NK-92 treated with Interleukin-12 subunit alpha and Interleukin-12 subunit beta, amount 100 ng/mL, for 24 hours (cell line): ENCODE measurements around the gene NAPSA.
"Not testable (repeated sequence)": the region's sequence is repeated elsewhere in the genome, so short reads cannot be mapped to it uniquely, and the experiment has no call there.

ENCODE experiments used
- DNase-seq: peaks from one replicate; lab custom pipeline; 2025; lab: John Stamatoyannopoulos, UW

NAPSA gene

DNA sequence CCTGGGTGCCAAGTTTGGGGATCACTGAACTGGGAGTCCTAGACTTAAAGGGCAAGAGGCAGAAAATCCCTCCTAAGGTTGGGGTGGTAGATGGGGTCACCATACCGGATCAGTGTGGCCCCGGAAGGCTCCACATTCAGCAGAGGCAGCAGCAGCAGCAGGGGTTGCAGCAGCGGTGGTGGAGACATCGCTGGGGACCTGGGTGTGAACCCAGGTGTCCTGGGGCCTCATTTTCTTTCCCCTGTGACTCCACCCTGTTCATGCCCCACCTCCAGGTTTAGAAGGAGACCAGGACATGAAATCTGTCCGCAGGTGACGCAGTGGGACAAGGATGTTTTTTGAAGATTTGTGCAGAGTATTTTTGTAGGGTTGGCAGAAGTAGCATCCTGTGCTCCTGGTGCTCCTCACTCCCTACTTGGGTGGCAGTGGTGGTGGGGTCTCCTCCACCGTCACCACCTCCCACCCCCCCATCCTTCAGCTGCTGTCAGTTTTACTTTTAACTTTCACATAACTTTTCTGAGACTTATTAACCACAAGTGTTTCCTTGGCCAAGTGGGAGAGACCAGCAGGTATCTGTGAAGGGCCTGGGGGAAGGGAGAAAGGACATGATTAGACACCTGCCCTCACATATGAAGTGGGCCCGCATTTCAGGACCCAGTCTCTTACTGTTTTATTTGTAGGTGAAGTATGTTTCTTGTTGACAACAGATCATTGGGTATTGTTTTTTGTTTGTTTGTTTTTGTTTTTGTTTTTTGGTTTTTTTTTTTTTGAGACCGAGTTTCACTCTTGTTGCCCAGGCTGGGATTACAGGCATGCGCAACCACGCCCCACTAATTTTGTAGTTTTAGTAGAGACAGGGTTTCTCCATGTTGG, at the start of gene NAPSA:
TSS of gene NAPSA (minus strand) at position 206 of the 873 bp plus-strand sequence. CDS start at position 188, 18 bp downstream.
- no peak for DNase-seq

- no peak for DNase-seq
Measured at GRCh38 chr19:50413531-50413930, 48.1 kb upstream of the NAPSA start.

DNA sequence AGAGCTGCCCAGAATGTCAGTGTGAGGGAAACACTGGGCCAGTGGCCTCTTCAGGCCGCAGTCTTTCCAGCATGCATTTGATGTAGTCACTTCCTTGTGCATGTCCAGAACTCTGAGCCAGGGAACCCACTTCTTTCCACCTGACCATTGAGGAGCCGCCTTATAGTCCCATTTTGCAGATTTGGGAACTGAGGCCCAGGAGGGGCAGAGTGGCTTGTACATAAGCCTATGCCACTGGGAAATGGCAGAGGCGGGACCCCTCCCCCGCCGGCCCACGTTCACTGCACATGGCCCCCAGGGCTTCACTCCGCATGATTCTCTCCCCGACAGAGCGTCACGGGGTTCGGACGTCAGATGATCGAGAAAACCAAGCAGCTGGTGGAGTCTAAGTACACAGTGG, 47.7 kb upstream of the NAPSA start:
- no peak for DNase-seq

GRCh38 chr19:50412419-50412818, 47.0 kb upstream of the NAPSA start:
- no peak for DNase-seq

DNA sequence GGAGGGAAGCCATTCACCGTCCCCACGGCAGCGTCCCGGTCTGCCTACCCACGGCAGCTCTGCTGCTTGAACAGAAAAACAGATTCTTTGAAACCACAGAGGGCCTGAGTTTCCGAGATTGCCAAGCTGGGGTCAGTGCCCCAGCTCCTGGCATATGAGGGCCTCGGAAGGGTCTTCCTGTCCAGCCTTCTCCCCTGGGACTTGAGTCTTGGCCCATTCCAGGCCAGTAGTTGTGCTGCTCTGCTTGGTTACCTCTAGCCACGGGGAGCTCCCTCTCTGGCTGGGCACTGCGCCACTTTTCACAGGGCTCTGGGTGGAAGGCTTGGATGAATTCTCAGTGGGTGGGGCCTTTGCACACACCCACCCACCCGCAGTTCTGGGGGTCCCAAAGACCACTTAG, 44.7 kb upstream of the NAPSA start:
- no peak for DNase-seq

DNA sequence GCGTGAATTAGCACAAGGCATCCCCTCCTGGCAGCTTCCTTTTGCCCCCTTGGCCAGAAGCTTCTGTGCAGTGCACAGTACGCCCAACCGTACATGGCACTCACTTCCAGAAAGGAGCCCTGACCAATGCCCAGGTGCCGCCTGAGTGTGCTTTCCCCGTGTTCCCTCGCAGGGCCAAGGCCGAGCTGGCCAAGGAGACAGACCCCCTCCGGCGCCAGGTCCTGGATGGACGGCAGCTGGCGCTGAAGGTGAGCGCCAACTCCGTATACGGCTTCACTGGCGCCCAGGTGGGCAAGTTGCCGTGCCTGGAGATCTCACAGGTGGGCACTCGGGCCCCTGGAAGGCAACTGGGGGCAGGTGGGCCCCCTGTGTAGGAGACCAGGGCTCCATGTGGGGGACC, 43.9 kb upstream of the NAPSA start:
- no peak for DNase-seq

GRCh38 chr19:50406829-50407228, 41.4 kb upstream of the NAPSA start:
- no peak for DNase-seq

GRCh38 chr19:50406156-50406820, 40.8 kb upstream of the NAPSA start:
- DNase-seq = no peak

DNA sequence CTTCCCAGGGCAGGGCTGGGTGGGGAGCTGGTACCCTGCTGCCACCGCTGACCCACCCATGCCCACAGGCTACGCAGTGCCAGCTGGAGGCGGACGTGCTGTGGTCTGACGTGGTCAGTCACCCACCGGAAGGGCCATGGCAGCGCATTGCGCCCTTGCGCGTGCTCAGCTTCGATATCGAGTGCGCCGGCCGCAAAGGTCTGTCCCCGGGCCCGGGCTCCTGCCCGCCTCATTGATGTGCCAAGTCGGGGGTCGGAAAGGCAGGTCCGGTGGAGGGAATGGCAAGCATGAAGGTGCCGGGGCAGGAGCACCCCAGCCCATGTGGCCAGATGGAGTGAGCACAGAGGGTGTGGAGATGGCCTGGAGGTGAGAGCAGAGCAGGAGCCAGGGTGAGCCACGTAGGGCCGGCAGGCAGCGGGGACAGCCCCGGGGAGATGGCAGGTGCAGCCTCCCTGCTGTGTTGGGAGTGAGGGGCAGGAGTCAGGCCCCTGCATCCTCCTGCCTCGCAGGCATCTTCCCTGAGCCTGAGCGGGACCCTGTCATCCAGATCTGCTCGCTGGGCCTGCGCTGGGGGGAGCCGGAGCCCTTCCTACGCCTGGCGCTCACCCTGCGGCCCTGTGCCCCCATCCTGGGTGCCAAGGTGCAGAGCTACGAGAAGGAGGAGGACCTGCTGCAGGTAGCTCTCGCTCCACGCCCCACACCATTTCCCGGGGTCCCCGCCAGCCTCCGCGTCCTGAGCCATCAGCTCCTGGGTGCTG, 37.3 kb upstream of the NAPSA start:
- no peak for DNase-seq

GRCh38 chr19:50401605-50402450, 36.4 kb upstream of the NAPSA start:
- no peak for DNase-seq

- no peak for DNase-seq
Measured at GRCh38 chr19:50399368-50399745, 33.9 kb upstream of the NAPSA start.

GRCh38 chr19:50398675-50399367, 33.4 kb upstream of the NAPSA start:
- no peak for DNase-seq

- no peak for DNase-seq
Measured at GRCh38 chr19:50394017-50394416, 28.6 kb upstream of the NAPSA start.

- no peak for DNase-seq
Measured at GRCh38 chr19:50393589-50393988, 28.1 kb upstream of the NAPSA start.

GRCh38 chr19:50392759-50393158, 27.3 kb upstream of the NAPSA start:
- DNase-seq = no peak

GRCh38 chr19:50390952-50391351, 25.5 kb upstream of the NAPSA start:
- not testable (repeated sequence) for DNase-seq

DNA sequence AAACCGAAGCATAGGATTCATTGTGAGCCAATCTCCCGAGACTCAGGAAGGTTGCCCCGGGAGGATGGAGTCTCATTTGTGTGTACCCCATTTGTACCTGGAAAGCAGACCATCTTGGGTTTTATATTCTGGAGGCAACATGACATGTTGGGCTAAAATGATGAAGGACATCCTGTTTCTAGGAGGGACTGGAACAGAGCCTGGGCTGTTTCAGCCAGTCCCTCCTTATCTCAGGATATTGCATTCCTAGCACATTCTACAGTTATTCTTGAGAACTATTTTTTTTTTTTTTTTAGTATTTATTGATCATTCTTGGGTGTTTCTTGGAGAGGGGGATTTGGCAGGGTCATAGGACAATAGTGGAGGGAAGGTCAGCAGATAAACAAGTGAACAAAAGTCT, 24.9 kb upstream of the NAPSA start:
- not testable (repeated sequence) for DNase-seq

DNA sequence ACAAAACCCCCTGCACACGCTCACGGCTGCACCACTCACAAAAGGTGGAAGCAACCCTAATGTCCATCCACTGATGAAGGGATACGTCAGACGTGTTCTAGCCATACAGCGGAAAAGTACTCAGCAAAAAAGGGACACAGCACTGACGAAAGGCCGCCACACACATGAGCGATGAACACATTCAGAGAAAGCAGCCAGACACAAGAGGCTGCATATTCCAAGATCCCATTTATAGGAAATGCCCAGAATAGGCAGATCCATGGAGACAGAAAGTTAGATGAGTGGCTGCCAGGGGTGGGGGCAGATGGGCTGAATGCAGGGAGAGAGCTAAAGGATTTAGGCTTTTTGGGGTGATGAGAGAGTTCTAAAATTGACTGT, 22.4 kb upstream of the NAPSA start:
- DNase-seq = no peak

DNA sequence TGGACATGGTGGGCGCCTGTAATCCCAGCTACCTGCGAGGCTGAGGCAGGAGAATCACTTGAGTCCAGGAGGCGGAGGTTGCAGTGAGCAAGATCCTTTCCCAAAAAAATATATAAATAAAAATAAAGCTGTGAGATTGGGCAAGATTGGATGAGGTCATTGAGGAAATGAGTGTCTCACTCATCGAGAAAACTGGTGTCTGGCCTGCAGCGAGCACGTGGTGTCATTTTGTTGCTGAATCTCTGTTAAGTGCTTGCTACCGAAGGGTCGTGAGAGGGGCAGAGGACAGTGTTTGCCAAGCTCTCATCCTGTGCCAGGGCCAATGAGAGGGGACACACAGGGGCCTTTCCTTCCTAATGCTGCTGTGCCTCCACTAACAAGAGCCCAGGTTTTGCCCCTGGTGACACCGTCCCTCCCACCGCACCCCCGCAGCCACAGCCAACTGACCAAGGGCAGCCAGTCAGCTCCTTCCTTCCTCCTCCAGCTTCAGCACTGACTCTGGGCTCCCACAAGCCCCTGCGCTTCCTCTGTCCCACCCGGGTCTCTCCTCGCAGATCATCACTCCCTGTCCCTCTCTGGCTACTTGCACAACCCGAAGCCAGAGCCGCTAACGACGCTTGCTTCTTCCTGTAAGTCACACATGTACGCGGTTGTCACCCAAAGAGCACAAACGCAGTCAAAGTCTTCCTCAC, 21.9 kb upstream of the NAPSA start:
- DNase-seq = no peak

GRCh38 chr19:50384685-50385535, 19.5 kb upstream of the NAPSA start:
- no peak for DNase-seq
